Muscle layer of duodenum (tissue), 2 donors: Measurements from ENCODE around the gene S100A3.
"Not testable (repeated sequence)": the region's sequence is repeated elsewhere in the genome, so short reads cannot be mapped to it uniquely, and the experiment has no call there.

ENCODE experiments used
- H3K27ac ChIP-seq: one replicate; pipeline ENCODE4 v1.7.0; 2013; ENCODE audit warnings: mild to moderate bottlenecking, low read length
- H3K27me3 ChIP-seq: one replicate; pipeline ENCODE4 v1.7.0; 2013; ENCODE audit warnings: low read depth, mild to moderate bottlenecking, control low read depth, low read length
- H3K36me3 ChIP-seq, 2 donors: one replicate each; pipeline ENCODE4 v1.7.0; 2013; ENCODE audit warnings: low read length in 2 of 2, control low read depth in 1 of 2, mild to moderate bottlenecking in 1 of 2; ENCODE audit not compliant: insufficient read depth in 2 of 2, control insufficient read depth in 1 of 2
- H3K4me1 ChIP-seq, 2 donors: one replicate each; pipeline ENCODE4 v1.7.0; 2013; ENCODE audit warnings: low read length in 2 of 2, mild to moderate bottlenecking in 2 of 2, control low read depth in 1 of 2, moderate library complexity in 1 of 2; ENCODE audit not compliant: insufficient read depth in 2 of 2, control insufficient read depth in 1 of 2
- H3K4me3 ChIP-seq, 2 donors: one replicate each; pipeline ENCODE4 v1.7.0; 2013; ENCODE audit warnings: low read length in 2 of 2, low read depth in 1 of 2, mild to moderate bottlenecking in 1 of 2
- H3K9me3 ChIP-seq, 2 donors: one replicate each; pipeline ENCODE4 v1.7.0; 2013; ENCODE audit warnings: low read length in 2 of 2, control low read depth in 1 of 2, mild to moderate bottlenecking in 1 of 2; ENCODE audit not compliant: control insufficient read depth in 1 of 2
- donor health status: healthy.

S100A3 gene

GRCh38 chr1:153568367-153569099 is 19.5 kb upstream of the S100A3 start:
- Histone ChIP-seq H3K4me1 (peaks cover 30 to 31% of the 10 kb centered on the region in 2 donors), H3K27me3 (no peaks in the 10 kb centered on the region), H3K4me3 (peak overlapping the region; percentile 30 to 45), H3K36me3 (no peaks in the 10 kb centered on the region), H3K27ac (peak overlapping the region; percentile 78), H3K9me3 (no peaks in the 10 kb centered on the region)

GRCh38 chr1:153567621-153568366 is 18.7 kb upstream of the S100A3 start:
- peak overlapping the region; percentile 30 to 45 for H3K4me3 ChIP-seq
- no peaks in the 10 kb centered on the region for H3K27me3 ChIP-seq
- H3K27ac ChIP-seq = peak overlapping the region; percentile 78
- H3K4me1 ChIP-seq = peaks cover 23 to 28% of the 10 kb centered on the region in 2 donors
- H3K9me3 ChIP-seq = no peaks in the 10 kb centered on the region
- no peaks in the 10 kb centered on the region for H3K36me3 ChIP-seq

GRCh38 chr1:153566414-153567371 is 17.6 kb upstream of the S100A3 start:
- Histone ChIP-seq H3K36me3 (no peaks in the 10 kb centered on the region), H3K4me1 (peaks cover 16 to 27% of the 10 kb centered on the region in 2 donors), H3K4me3 (no peak overlapping the region), H3K27me3 (no peaks in the 10 kb centered on the region), H3K27ac (peak overlapping the region; percentile 96), H3K9me3 (no peaks in the 10 kb centered on the region)

- Histone ChIP-seq H3K36me3 (no peaks in the 10 kb centered on the region), H3K27ac (peak within 1 kb of the TSS; percentile 96), H3K27me3 (no peaks in the 10 kb centered on the region), H3K4me3 (no peak within 1 kb of the TSS), H3K4me1 (peaks cover 16 to 27% of the 10 kb centered on the region in 2 donors), H3K9me3 (no peaks in the 10 kb centered on the region)
Measured at GRCh38 chr1:153565529-153566374, 16.7 kb upstream of the S100A3 start, which contains the start of gene S100A2. Gene S100A2 (minus strand): TSS chr1:153565844. CDS start chr1:153563877, 1,967 bp downstream.

- no peaks in the 10 kb centered on the region for H3K27me3 ChIP-seq
- H3K27ac ChIP-seq = no peak overlapping the region
- H3K4me3 ChIP-seq = no peak overlapping the region
- no peaks in the 10 kb centered on the region for H3K9me3 ChIP-seq
- no peaks in the 10 kb centered on the region for H3K36me3 ChIP-seq
- H3K4me1 ChIP-seq = peaks cover 16 to 27% of the 10 kb centered on the region in 2 donors
Measured at GRCh38 chr1:153563991-153564390, 14.9 kb upstream of the S100A3 start.

GRCh38 chr1:153563483-153563901 is 14.4 kb upstream of the S100A3 start:
- H3K4me3 ChIP-seq = no peak overlapping the region
- no peaks in the 10 kb centered on the region for H3K27me3 ChIP-seq
- peaks cover 16 to 27% of the 10 kb centered on the region in 2 donors for H3K4me1 ChIP-seq
- H3K36me3 ChIP-seq = no peaks in the 10 kb centered on the region
- no peaks in the 10 kb centered on the region for H3K9me3 ChIP-seq
- H3K27ac ChIP-seq = no peak overlapping the region

DNA sequence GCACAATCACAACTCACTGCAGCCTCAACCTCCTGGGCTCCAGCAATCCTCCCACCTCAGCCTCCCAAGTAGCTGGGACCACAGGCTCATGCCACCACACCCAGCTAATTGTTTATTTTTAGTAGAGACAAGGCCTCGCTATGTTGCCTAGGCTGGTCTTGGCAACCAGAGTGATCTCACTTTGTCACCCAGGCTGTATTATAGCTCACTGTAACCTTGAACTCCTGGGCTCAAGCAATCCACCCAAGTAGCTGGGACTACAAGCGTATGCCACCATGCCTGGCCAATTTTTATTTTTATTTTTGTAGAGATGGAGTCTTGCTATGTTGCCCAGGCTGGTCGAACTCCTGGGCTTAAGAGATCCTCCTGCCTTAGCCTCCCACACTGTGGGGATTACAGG is 13.0 kb upstream of the S100A3 start:
- H3K27ac ChIP-seq, H3K27me3 ChIP-seq, H3K36me3 ChIP-seq, H3K9me3 ChIP-seq, H3K4me3 ChIP-seq: not testable (repeated sequence)
- H3K4me1 ChIP-seq = peaks cover 8 to 15% of the 10 kb centered on the region in 2 donors

DNA sequence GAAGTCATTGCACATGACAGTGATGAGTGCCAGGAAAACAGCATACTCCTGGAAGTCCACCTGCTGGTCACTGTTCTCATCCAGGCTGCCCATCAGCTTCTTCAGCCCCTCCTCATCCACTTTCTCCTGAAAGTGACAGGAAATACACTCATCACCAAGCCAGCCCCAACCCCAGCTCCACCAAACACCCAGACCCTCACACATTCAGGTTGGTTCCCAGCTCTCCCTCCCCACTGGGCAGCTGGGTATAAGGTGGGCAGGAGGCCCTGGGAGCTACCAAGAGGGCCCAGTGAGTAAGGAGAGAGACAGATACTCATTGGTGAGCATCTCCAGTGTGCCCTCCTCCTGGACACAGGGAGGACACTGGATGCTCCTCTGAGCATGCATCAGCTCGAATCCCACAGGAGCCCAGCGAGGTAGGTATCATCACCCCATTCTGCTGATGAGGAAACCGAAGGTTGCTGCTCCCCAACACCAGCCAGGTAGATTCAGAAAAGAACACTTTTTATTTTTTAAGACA is 12.5 kb upstream of the S100A3 start:
- H3K4me3 ChIP-seq = no peak overlapping the region
- H3K9me3 ChIP-seq = no peaks in the 10 kb centered on the region
- H3K27ac ChIP-seq = no peak overlapping the region
- no peaks in the 10 kb centered on the region for H3K36me3 ChIP-seq
- peaks cover 4 to 10% of the 10 kb centered on the region in 2 donors for H3K4me1 ChIP-seq
- H3K27me3 ChIP-seq = no peaks in the 10 kb centered on the region

- Histone ChIP-seq H3K36me3 (no peaks in the 10 kb centered on the region), H3K27me3 (no peaks in the 10 kb centered on the region), H3K4me3 (no peak overlapping the region), H3K4me1 (peaks cover 3 to 5% of the 10 kb centered on the region in 2 donors), H3K27ac (no peak overlapping the region), H3K9me3 (no peaks in the 10 kb centered on the region)
Measured at GRCh38 chr1:153560771-153561465, 11.9 kb upstream of the S100A3 start.

GRCh38 chr1:153560241-153560640 is 11.2 kb upstream of the S100A3 start:
- Histone ChIP-seq H3K27me3 (no peaks in the 10 kb centered on the region), H3K36me3 (no peaks in the 10 kb centered on the region), H3K4me1 (no peaks in the 10 kb centered on the region), H3K4me3 (no peak overlapping the region), H3K9me3 (no peaks in the 10 kb centered on the region), H3K27ac (no peak overlapping the region)
